Endodermal cell (in vitro differentiated cells): ENCODE data around the gene ZNF569. TPM values are rescaled to one million over a fixed set of nuclear protein-coding genes. Genes with fewer than 3 reads are reported as not detected.

Source experiments
- DNase-seq: peaks from one replicate; pipeline ENCODE4 v3.0.0-alpha.2; 2017
- H3K27ac ChIP-seq: 2 replicates; pipeline ENCODE4 v1.5.1; 2013; ENCODE audit warnings: mild to moderate bottlenecking, low read depth, low read length, moderate library complexity
- H3K27me3 ChIP-seq: 2 replicates; pipeline ENCODE4 v1.6.1; 2013; ENCODE audit warnings: mild to moderate bottlenecking, low read length, moderate library complexity; ENCODE audit not compliant: insufficient read depth, control insufficient read depth, poor library complexity, severe bottlenecking
- H3K36me3 ChIP-seq: 2 replicates; pipeline ENCODE4 v1.7.0; 2013; ENCODE audit warnings: mild to moderate bottlenecking, low read length, moderate library complexity; ENCODE audit not compliant: control insufficient read depth, insufficient read depth
- H3K4me1 ChIP-seq: one replicate; pipeline ENCODE4 v1.7.0; 2013; ENCODE audit warnings: low read length; ENCODE audit not compliant: control insufficient read depth, insufficient read depth
- H3K4me3 ChIP-seq: 2 replicates; pipeline ENCODE4 v1.5.1; 2013; ENCODE audit warnings: mild to moderate bottlenecking, low read length, moderate library complexity
- H3K9ac ChIP-seq: 2 replicates; pipeline ENCODE4 v1.6.1; 2013; ENCODE audit warnings: mild to moderate bottlenecking, low read length, moderate library complexity; ENCODE audit not compliant: poor library complexity, severe bottlenecking; ENCODE audit errors: extremely low read depth
- H3K9me3 ChIP-seq: 2 replicates; pipeline ENCODE4 v1.6.1; 2013; ENCODE audit warnings: mild to moderate bottlenecking, low read length, moderate library complexity; ENCODE audit not compliant: control insufficient read depth
- H3K27ac Mint-ChIP-seq: 2 replicates; pipeline ENCODE4 v1.8.0; 2020; ENCODE audit warnings: mixed read lengths
- H3K27me3 Mint-ChIP-seq: 2 replicates; pipeline ENCODE4 v1.8.0; 2021; ENCODE audit warnings: mild to moderate bottlenecking, mixed read lengths; ENCODE audit not compliant: insufficient read depth
- H3K36me3 Mint-ChIP-seq: 2 replicates; pipeline ENCODE4 v1.8.0; 2020; ENCODE audit warnings: low read depth, mixed read lengths
- H3K4me1 Mint-ChIP-seq: 2 replicates; pipeline ENCODE4 v1.8.0; 2020; ENCODE audit warnings: mixed read lengths
- H3K4me3 Mint-ChIP-seq: 2 replicates; pipeline ENCODE4 v1.8.0; 2020; ENCODE audit warnings: mild to moderate bottlenecking, moderate library complexity, mixed read lengths
- H3K9me3 Mint-ChIP-seq: 2 replicates; pipeline ENCODE4 v1.8.0; 2020; ENCODE audit warnings: mild to moderate bottlenecking, mixed read lengths
- CTCF ChIP-seq: fragments of 200-600 bp; sonication (generic); conservative IDR thresholded peaks from 2 replicates; pipeline ENCODE4 v1.5.0; 2021; ENCODE audit warnings: antibody characterized with exemption, mild to moderate bottlenecking
- WGBS, 2 experiments: methylation state at CpG; one replicate each; pipeline versions ENCODE4 v1.1.5 to v1.1.7; 2013; ENCODE audit warnings: missing lambda C conversion rate in 2 of 2, mixed read lengths in 1 of 2; ENCODE audit not compliant: insufficient coverage in 1 of 2, insufficient read length in 1 of 2; 5-methylcytosine and 5-hydroxymethylcytosine counted together
- total RNA-seq, 2 donors: library from RNA; stranded (reverse); fragmentation: NEBNext Ultra II Directional in 1 of 2; extraction: Animal tissue kit (Norgen Biotek cat#: 25700) in 1 of 2; gene quantifications; 2 replicates in 1 of 2; 3 replicates in 1 of 2; pipeline ENCODE4 v1.2.1, GENCODE V29; 2021

ZNF569 gene
- total RNA-seq, 2 donors from 2014 or later: 11.3 to 13.7 TPM

- Mint-ChIP-seq H3K27ac (no peak overlapping the region), H3K4me1 (peaks cover 10% of the 10 kb centered on the region), H3K36me3 (peaks cover 22% of the 10 kb centered on the region), H3K9me3 (peaks cover 24% of the 10 kb centered on the region), H3K4me3 (no peak overlapping the region), H3K27me3 (no peaks in the 10 kb centered on the region)
- H3K4me3 ChIP-seq: peak overlapping the region; percentile 98
- peaks cover 14% of the 10 kb centered on the region for H3K4me1 ChIP-seq
- no peak for DNase-seq
- peak overlapping the region; percentile 97 for H3K9ac ChIP-seq
- WGBS, 2 experiments: 7 to 14% methylated on average over 7 to 12 of the region's 12 CpGs
- H3K36me3 ChIP-seq: peaks cover 17% of the 10 kb centered on the region
- no peaks in the 10 kb centered on the region for H3K27me3 ChIP-seq
- TF ChIP-seq CTCF: no peak
- H3K27ac ChIP-seq: peak overlapping the region; percentile 95
- peaks cover 43% of the 10 kb centered on the region for H3K9me3 ChIP-seq
Measured at GRCh38 chr19:37505958-37506386, 38.7 kb upstream of the ZNF569 start.

GRCh38 chr19:37492213-37492612, 25.0 kb upstream of the ZNF569 start:
- H3K4me3 Mint-ChIP-seq: no peak overlapping the region
- no peaks in the 10 kb centered on the region for H3K27me3 Mint-ChIP-seq
- Histone ChIP-seq H3K9me3 (peaks cover 54% of the 10 kb centered on the region), H3K4me3 (no peak overlapping the region), H3K27me3 (no peaks in the 10 kb centered on the region), H3K27ac (no peak overlapping the region), H3K9ac (no peak overlapping the region), H3K36me3 (no peaks in the 10 kb centered on the region), H3K4me1 (no peaks in the 10 kb centered on the region)
- H3K36me3 Mint-ChIP-seq: peaks cover 1% of the 10 kb centered on the region
- no peak for TF ChIP-seq CTCF
- WGBS, 2 experiments: 56 to 60% methylated on average over 1 to 2 of the region's 3 CpGs
- no peak overlapping the region for H3K27ac Mint-ChIP-seq
- peaks cover 77% of the 10 kb centered on the region for H3K9me3 Mint-ChIP-seq
- H3K4me1 Mint-ChIP-seq: no peaks in the 10 kb centered on the region
- no peak for DNase-seq

- Histone ChIP-seq H3K27ac (no peak overlapping the region), H3K9ac (no peak overlapping the region), H3K27me3 (no peaks in the 10 kb centered on the region), H3K4me3 (peak overlapping the region; percentile 46), H3K36me3 (peaks cover 53% of the 10 kb centered on the region), H3K4me1 (no peaks in the 10 kb centered on the region), H3K9me3 (peaks cover 95% of the 10 kb centered on the region)
- H3K27me3 Mint-ChIP-seq: no peaks in the 10 kb centered on the region
- H3K4me3 Mint-ChIP-seq: no peak overlapping the region
- no peaks in the 10 kb centered on the region for H3K4me1 Mint-ChIP-seq
- H3K36me3 Mint-ChIP-seq: peaks cover 68% of the 10 kb centered on the region
- TF ChIP-seq CTCF: no peak
- peaks cover 88% of the 10 kb centered on the region for H3K9me3 Mint-ChIP-seq
- WGBS, 2 experiments: 91 to 97% methylated on average over 7 to 8 of the region's 8 CpGs
- no peak for DNase-seq
- no peak overlapping the region for H3K27ac Mint-ChIP-seq
Measured at GRCh38 chr19:37484406-37485168, 17.3 kb upstream of the ZNF569 start.
